Measurements from ENCODE around the gene MROH9. TPM values are rescaled to one million over a fixed set of nuclear protein-coding genes. Genes with fewer than 3 reads are reported as not detected.

Gene MROH9
- total and polyA plus RNA-seq, 7 donors: not detected

DNA sequence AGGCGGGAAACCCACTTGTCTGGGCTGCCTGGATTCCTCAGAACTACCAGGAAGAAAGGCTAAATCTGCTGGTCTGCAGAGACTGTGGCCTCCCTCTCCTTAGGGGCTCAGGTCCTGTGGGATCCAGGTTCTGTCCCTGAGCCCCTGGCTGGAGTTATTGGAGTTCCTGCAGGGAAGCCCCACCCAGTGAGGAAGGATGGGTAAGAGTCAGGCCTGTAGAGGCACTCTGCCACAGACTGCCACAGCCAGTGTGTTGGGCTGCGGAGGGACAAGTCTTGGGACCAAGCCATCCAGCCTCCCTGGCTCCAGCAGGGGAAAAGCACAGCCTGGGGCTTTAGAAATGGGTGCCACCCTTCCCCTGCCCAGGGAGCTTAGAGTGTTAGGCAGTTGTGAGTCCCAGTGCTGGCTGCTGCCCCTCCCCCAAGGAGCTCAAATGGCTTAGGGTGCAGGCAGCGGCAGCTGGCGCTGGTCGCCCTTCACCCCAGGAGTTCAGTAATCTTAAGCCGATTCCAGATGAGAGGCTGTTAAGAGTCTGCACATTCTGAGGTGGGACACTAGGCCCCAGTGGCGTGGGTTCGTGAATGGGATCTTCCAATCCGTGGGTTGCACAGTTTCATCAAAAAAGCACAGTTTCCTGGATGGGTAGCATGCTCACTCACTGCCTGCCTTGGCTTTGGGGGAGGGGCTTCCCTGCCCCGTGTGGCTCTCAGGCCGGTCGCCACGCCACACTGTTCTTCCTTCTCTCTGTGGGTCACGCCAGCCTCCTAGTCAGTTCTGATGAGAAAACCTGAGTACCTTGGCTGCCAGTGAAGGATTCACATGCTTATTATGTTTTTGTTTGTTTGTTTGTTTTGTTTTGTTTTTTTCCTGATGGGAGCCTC, 97.7 kb downstream of the MROH9 start:
- intact Hi-C loops (cut with DNase I): no loop called here
- Histone ChIP-seq H3K9me3 (no peaks in the 10 kb centered on the region), H3K27ac (no peak overlapping the region), H3K36me3 (ENCODE audit: insufficient read depth in 1 of 2, low read depth in 1 of 2) (no peaks in the 10 kb centered on the region), H3K4me3 (no peak overlapping the region), H3K27me3 (ENCODE audit: insufficient read depth in 3 of 3, low read length in 2 of 3) (no peaks in the 10 kb centered on the region), H3K4me1 (no peaks in the 10 kb centered on the region)
- DNase-seq (no peak), ATAC-seq (no peak)
- 47 to 53% (median 52%) methylated on average over 14 of the region's 14 CpGs for WGBS, 3 donors
- TF ChIP-seq, protein P1, sequence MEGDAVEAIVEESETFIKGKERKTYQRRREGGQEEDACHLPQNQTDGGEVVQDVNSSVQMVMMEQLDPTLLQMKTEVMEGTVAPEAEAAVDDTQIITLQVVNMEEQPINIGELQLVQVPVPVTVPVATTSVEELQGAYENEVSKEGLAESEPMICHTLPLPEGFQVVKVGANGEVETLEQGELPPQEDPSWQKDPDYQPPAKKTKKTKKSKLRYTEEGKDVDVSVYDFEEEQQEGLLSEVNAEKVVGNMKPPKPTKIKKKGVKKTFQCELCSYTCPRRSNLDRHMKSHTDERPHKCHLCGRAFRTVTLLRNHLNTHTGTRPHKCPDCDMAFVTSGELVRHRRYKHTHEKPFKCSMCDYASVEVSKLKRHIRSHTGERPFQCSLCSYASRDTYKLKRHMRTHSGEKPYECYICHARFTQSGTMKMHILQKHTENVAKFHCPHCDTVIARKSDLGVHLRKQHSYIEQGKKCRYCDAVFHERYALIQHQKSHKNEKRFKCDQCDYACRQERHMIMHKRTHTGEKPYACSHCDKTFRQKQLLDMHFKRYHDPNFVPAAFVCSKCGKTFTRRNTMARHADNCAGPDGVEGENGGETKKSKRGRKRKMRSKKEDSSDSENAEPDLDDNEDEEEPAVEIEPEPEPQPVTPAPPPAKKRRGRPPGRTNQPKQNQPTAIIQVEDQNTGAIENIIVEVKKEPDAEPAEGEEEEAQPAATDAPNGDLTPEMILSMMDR (IDR thresholded peaks at IDR 0.05): no peak

DNA sequence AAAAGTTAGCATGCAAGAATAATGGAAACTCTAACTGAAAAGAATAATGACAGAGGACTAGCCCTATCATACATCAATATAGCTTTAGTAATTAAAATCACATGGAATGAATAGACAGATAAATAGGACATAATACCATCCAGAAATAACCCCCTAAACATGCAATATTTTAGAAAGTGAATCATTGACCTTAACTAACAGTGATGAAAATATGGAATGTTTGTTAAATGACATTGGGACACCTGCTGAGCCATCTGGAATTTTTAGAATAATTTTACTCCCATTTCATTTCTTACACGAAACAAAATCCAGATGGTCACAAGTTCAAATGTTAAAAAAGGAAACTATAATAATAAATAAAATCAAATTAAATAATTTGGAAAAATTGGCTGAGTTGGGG, 102.3 kb downstream of the MROH9 start:
- TF ChIP-seq, protein P1 (IDR thresholded peaks at IDR 0.05): no peak
- ATAC-seq (no peak), DNase-seq (no peak)
- Histone ChIP-seq H3K27ac (no peak overlapping the region), H3K4me3 (no peak overlapping the region), H3K4me1 (no peaks in the 10 kb centered on the region), H3K9me3 (no peaks in the 10 kb centered on the region), H3K36me3 (ENCODE audit: insufficient read depth in 1 of 2, low read depth in 1 of 2) (no peaks in the 10 kb centered on the region), H3K27me3 (ENCODE audit: insufficient read depth in 3 of 3, low read length in 2 of 3) (no peaks in the 10 kb centered on the region)
- WGBS, 3 donors: 9 to 17% (median 10%) methylated on average over 1 of the region's 1 CpG
- intact Hi-C loops (cut with DNase I): no loop called here

DNA sequence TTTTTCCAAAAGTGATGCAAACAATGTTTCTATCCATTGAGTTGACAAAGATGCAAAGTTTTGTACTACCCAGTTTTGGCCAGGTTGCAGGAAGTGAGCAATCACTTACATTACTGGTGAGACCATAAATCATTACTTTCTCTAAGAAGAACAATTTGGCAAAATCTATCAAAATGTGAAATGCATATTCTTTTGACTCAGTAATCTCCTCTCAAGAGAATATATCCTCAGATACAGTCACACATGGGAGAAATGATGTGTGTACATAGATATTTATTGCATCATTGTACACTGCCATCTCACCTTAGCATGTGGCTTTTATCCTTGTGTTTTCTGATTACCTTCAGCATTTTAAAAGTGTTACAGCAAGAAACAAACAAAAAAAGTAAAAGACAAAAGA, 103.0 kb downstream of the MROH9 start:
- H3K4me3 ChIP-seq: no peak overlapping the region
- H3K9me3 ChIP-seq: no peaks in the 10 kb centered on the region
- H3K4me1 ChIP-seq: no peaks in the 10 kb centered on the region
- TF ChIP-seq, protein P1 (IDR thresholded peaks at IDR 0.05): no peak
- H3K36me3 ChIP-seq (ENCODE audit: insufficient read depth in 1 of 2, low read depth in 1 of 2): no peaks in the 10 kb centered on the region
- no peak for DNase-seq
- H3K27ac ChIP-seq: no peak overlapping the region
- H3K27me3 ChIP-seq (ENCODE audit: insufficient read depth in 3 of 3, low read length in 2 of 3): no peaks in the 10 kb centered on the region
- intact Hi-C loops (cut with DNase I): no loop called here
- ATAC-seq: no peak

DNA sequence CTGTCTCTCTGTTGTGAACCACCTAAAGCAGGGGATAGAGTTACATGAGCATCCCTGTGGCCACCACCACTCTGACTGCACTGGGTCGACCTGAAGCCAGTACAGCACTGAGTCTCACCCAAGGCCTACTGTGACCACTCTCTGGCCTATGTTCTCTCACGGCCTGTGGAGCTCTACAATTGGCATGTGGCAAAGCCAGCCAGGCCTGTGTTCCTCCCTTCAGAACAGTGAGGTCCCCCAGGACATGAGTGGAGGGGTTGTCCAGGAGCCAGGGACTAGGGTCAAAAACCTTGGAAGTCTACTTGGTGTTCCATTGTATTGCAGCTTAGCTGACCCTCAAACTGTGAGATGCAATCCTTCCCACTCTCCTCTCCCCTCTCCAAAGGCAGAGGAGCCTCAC, 112.7 kb downstream of the MROH9 start:
- TF ChIP-seq, protein P1 (IDR thresholded peaks at IDR 0.05): no peak
- no peak overlapping the region for H3K4me3 ChIP-seq
- no peaks in the 10 kb centered on the region for H3K27me3 ChIP-seq (ENCODE audit: insufficient read depth in 3 of 3, low read length in 2 of 3)
- H3K27ac ChIP-seq: no peak overlapping the region
- WGBS, 3 donors: 74 to 87% (median 76%) methylated on average over 2 of the region's 2 CpGs
- H3K9me3 ChIP-seq: peaks cover 15% of the 10 kb centered on the region
- ATAC-seq (no peak), DNase-seq (no peak)
- no peaks in the 10 kb centered on the region for H3K4me1 ChIP-seq
- intact Hi-C loops (cut with DNase I): no loop called here
- H3K36me3 ChIP-seq (ENCODE audit: insufficient read depth in 1 of 2, low read depth in 1 of 2): no peaks in the 10 kb centered on the region

DNA sequence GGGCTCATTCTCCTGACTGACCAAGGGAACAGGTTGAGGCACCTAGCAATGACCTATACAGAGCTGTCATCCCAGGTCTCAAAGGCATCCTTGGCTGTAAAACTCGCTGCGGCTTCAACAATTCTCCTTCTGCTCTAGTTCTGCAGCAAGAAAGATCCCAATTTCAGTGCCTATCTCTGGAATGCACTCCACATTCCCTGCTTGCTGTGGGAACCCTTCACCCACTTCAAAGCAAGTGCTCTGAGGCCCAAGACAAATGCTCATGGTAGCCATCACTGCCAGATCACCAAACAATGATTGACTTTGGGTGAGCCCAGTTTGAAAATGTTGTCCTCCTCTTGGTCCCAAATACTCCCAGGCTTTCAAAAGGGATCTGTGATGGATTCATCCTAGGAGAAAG, 117.6 kb downstream of the MROH9 start:
- TF ChIP-seq, protein P1 (IDR thresholded peaks at IDR 0.05): no peak
- Histone ChIP-seq H3K4me1 (no peaks in the 10 kb centered on the region), H3K9me3 (peaks cover 5% of the 10 kb centered on the region), H3K4me3 (no peak overlapping the region), H3K36me3 (ENCODE audit: insufficient read depth in 1 of 2, low read depth in 1 of 2) (no peaks in the 10 kb centered on the region), H3K27ac (no peak overlapping the region), H3K27me3 (ENCODE audit: insufficient read depth in 3 of 3, low read length in 2 of 3) (no peaks in the 10 kb centered on the region)
- no peak for DNase-seq
- no peak for ATAC-seq
- WGBS, 3 donors: 89 to 97% (median 95%) methylated on average over 2 of the region's 2 CpGs
- intact Hi-C loops (cut with DNase I): no loop called here
